GM12873 (cell line): ENCODE results near the gene EREG.

Source experiments
- TF ChIP-seq, protein P1 (sequence below): IDR thresholded peaks from 2 replicates; pipeline ENCODE4 v1.5.1; 2012; ENCODE audit warnings: low read depth, mild to moderate bottlenecking, moderate library complexity, low read length, control low read depth; ENCODE audit not compliant: insufficient read depth; ENCODE audit errors: missing control alignments

Gene EREG

DNA sequence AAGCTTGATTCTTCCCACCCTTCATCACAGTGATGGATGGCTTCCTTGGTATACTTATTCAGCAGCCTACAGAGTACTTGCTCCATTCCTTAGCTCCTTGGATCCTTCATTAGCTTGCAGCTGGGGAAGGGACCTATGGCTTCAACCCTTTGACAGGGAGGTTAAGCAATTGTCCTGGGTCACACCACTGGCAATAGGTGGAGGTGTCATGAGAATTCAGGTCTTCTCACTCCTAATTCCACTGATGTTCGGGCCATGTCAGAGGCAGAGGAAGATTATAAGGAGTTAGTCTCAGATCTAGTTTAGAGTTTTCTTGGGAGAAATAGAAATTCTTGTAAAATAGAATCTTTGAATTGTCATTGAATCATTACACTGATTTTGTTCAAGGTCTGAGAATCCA is 24.5 kb downstream of the EREG start:
- TF ChIP-seq, protein P1, sequence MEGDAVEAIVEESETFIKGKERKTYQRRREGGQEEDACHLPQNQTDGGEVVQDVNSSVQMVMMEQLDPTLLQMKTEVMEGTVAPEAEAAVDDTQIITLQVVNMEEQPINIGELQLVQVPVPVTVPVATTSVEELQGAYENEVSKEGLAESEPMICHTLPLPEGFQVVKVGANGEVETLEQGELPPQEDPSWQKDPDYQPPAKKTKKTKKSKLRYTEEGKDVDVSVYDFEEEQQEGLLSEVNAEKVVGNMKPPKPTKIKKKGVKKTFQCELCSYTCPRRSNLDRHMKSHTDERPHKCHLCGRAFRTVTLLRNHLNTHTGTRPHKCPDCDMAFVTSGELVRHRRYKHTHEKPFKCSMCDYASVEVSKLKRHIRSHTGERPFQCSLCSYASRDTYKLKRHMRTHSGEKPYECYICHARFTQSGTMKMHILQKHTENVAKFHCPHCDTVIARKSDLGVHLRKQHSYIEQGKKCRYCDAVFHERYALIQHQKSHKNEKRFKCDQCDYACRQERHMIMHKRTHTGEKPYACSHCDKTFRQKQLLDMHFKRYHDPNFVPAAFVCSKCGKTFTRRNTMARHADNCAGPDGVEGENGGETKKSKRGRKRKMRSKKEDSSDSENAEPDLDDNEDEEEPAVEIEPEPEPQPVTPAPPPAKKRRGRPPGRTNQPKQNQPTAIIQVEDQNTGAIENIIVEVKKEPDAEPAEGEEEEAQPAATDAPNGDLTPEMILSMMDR, result no peak

DNA sequence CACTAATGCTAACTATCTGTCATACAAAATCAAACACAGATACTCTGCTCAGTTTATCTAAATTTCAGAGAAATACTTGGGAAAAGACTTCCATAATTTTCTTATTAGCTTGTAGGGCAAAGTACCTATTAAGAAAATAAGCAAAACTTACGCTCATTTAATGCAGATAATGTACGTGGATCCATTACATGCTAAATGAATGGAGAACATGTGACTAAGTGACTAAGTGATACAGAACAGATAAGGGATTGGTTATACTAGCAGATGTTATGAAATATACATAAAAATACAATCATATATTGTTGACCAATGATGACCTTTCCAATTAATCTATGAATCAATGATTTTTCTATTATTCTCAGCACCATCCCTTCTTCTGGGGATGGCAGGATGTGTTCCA is 25.7 kb downstream of the EREG start:
- TF ChIP-seq, protein P1, result no peak

DNA sequence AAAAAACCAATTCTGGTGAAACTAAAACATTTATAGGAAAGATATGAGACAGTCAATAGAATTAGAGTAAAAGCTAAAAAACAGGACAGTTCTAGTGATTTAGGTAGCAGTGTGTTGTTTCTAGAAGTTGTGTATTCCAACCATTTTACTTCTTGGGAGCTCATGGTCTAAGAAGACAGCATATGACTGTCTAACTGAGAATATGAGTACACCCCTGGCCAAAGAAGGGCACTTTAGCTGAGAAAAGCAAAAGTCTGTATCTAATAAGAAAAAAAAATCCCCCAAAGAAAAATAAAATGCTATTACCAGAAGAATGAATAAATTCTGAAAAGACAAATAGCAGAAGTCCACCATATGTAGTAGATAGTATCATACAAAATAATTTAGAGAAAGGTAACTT is 26.4 kb downstream of the EREG start:
- TF ChIP-seq, protein P1, result no peak

DNA sequence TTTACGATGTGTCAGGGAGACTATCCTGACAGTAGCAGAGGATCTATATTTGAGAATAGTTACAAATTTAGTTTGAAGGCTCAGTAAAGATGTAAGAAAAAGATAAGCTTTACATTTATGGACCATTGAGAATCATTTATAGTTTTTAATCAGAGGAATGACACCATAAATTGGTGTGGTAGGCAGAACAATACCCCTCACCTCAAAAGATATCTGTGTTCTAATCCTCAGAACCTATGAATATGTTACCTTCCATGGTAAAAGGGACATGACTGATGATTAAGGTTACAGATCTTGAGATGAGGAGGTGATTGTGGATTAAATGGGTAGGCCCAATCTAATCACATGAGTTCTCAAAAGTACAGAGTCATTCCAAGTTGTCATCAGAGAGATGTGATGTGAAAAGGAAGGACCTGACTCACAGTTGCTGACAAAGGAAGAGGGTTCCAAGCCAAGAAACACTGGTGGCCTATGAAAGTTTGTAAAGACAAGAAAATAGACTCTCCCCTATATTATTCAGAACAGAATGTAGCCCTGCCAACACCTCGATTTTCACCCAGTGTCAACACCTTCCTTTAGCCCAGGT is 27.0 kb downstream of the EREG start:
- TF ChIP-seq, protein P1, result no peak

DNA sequence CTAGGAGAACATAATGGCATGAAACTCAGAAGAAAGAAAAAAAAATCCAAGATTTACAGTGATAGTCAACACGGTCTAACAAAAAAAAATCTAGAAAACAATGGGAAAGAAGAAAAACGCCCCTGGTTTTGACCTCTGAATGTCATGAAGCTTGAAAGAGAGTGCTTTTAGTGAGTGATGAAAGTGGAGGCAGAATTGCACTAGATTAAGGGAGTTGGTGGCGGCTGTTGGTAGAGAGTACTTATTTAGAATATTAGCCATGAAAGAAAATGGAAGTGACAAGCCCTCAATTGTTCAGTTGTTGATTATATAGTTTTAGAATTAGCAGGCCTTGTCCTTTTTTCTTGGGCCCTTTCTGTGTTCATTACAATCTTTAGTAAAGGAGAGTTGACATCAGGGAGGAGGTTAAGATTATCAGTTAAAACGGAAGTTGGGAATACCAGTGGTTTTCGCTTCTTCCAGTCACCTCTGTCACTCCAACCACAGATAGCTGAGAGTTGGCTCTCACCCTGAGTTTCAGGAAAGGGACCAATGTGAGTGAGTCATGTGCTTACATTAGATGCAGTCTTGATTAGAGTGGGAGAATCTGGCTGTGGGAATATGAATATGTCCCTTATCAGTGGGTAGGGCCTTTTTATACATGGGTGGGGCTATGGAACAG is 29.7 kb downstream of the EREG start:
- TF ChIP-seq, protein P1, result no peak

DNA sequence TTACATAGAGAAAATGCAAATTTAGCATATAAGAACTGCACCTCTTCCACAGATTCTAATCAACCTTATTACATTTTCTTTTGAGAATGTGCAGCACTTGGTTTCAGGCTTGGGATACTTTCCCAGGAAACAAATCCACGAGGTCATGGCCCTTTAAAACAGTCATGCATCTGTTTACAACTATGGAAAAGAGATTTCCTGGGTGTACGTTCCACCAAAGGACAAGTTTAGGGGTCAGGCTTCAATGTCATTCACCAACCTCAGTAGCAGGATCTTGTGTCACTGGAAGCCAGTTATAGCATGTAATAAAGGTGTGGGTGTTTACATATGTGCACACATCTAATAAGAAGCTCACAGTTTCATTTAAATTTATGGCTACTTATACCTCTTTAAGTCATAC is 30.7 kb downstream of the EREG start:
- TF ChIP-seq, protein P1, result no peak

DNA sequence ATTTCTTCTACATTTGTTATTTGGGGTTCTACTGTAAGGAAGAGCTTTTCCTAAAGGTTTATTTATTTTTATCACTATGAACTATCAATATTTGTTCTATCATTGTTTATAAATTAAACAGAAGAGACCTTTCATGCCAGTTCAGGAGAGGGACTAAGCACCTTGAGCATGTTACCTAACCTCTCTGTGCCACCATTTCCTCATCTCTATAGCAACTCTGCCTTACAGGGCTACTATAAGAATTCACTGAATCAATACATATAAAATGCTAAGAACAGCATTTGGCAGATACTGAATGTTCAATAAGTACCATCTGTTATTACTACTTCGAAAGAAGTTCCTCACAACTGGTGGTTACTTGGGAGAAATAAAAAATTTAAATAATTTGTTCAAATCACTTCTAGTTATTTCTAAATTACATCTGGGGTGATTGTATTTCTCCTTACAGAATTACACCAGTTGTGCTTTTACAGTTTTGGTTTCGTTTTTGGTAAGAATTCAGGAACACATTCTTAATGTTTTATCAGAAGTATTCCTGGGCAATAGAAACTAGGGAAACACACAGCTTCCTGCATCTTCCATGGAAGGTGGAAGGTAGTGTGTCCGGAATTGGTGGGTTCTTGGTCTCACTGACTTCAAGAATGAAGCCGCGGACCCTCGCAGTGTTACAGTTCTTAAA is 32.9 kb downstream of the EREG start:
- TF ChIP-seq, protein P1, result no peak
